OCI-LY1 (cell line): Measurements from ENCODE around the gene SPRED2.
"Not testable (repeated sequence)": the region's sequence is repeated elsewhere in the genome, so short reads cannot be mapped to it uniquely, and the experiment has no call there.

Experiments
- H2AFZ ChIP-seq: fragments of 200-600 bp; sonication (generic), shearing (Covaris generic); 2 replicates; pipeline ENCODE4 v1.6.0; 2014; ENCODE audit warnings: antibody characterized with exemption, mild to moderate bottlenecking, low read length
- H3F3A ChIP-seq: fragments of 200-600 bp; sonication (generic), shearing (Covaris generic); 2 replicates; pipeline ENCODE4 v1.6.0; 2014; ENCODE audit warnings: mild to moderate bottlenecking, antibody characterized with exemption, low read length, moderate library complexity; ENCODE audit not compliant: insufficient read depth
- H3K27ac ChIP-seq: fragments of 200-600 bp; sonication (generic); 2 replicates; pipeline ENCODE4 v1.5.1; 2014; ENCODE audit warnings: low read length, mixed run types, mild to moderate bottlenecking, low read depth; ENCODE audit not compliant: poor library complexity, severe bottlenecking
- H3K27me3 ChIP-seq: fragments of 200-600 bp; sonication (generic); 2 replicates; pipeline ENCODE4 v1.6.0; 2014; ENCODE audit warnings: antibody characterized with exemption, mild to moderate bottlenecking, low read length, moderate library complexity; ENCODE audit not compliant: insufficient read depth
- H3K36me3 ChIP-seq: fragments of 200-600 bp; sonication (generic); 2 replicates; pipeline ENCODE4 v1.6.1; 2014; ENCODE audit warnings: mild to moderate bottlenecking, antibody characterized with exemption, low read length, moderate library complexity, mixed read lengths; ENCODE audit not compliant: insufficient read depth
- H3K4me1 ChIP-seq: fragments of 200-600 bp; sonication (generic); 2 replicates; pipeline ENCODE4 v1.5.1; 2014; ENCODE audit warnings: mild to moderate bottlenecking, low read length, moderate library complexity; ENCODE audit not compliant: insufficient read depth, severe bottlenecking
- H3K4me2 ChIP-seq: fragments of 200-600 bp; sonication (generic), shearing (Covaris generic); 2 replicates; pipeline ENCODE4 v1.6.1; 2014; ENCODE audit warnings: low read length
- H3K4me3 ChIP-seq: fragments of 200-600 bp; sonication (generic); 2 replicates; pipeline ENCODE4 v1.5.1; 2014; ENCODE audit warnings: low read length, low read depth, mild to moderate bottlenecking, mixed read lengths; ENCODE audit not compliant: poor library complexity, severe bottlenecking
- H3K79me2 ChIP-seq: fragments of 200-600 bp; shearing (Covaris generic); 2 replicates; pipeline ENCODE4 v1.6.1; 2016; ENCODE audit warnings: mixed run types, low read length, mixed read lengths; ENCODE audit not compliant: insufficient read depth
- H3K9ac ChIP-seq: fragments of 200-600 bp; sonication (generic), shearing (Covaris generic); 2 replicates; pipeline ENCODE4 v1.6.1; 2014; ENCODE audit warnings: mild to moderate bottlenecking, low read length, mixed read lengths
- H3K9me2 ChIP-seq: fragments of 200-600 bp; sonication (generic), shearing (Covaris generic); 2 replicates; pipeline ENCODE4 v1.6.1; 2014; ENCODE audit warnings: low read depth, mild to moderate bottlenecking, low read length, mixed read lengths
- H3K9me3 ChIP-seq: fragments of 200-600 bp; shearing (Covaris generic); 2 replicates; pipeline ENCODE4 v1.6.1; 2014; ENCODE audit warnings: low read length, mixed read lengths
- H4K20me1 ChIP-seq: fragments of 200-600 bp; sonication (generic), shearing (Covaris generic); 2 replicates; pipeline ENCODE4 v1.6.0; 2016; ENCODE audit warnings: mild to moderate bottlenecking, low read length; ENCODE audit not compliant: insufficient read depth
- CTCF ChIP-seq: fragments of 200-600 bp; sonication (generic), shearing (Covaris generic); IDR thresholded peaks from 2 replicates; pipeline ENCODE4 v1.5.1; 2017; ENCODE audit warnings: mild to moderate bottlenecking, antibody characterized with exemption, low read length, moderate library complexity, mixed read lengths
- EZH2 ChIP-seq: fragments of 200-600 bp; sonication (generic), shearing (Covaris generic); IDR thresholded peaks from 2 replicates; pipeline ENCODE4 v1.8.0; 2017; ENCODE audit warnings: borderline replicate concordance, mixed run types, mild to moderate bottlenecking, antibody characterized with exemption, low read length, moderate library complexity, mixed read lengths

The SPRED2 gene

DNA sequence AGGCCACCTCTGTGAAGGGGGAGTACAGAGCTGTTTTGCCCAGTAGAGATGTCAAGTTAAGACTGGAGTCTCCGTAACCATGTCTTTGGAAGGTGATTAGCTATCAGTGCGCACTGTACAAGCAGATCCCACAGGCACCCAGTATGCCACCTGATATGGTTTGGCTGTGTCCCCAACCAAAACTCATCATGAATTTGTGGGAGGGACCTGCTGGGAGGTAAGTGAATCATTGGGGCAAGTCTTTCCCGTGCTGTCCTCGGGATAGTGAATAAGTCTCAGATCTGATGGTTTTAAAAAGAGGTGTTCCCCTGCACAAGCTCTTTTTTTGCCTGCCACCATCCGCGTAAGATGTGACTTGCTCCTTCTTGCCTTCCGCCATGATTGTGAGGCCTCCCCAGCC lies 114.6 kb downstream of the SPRED2 start:
- no peak overlapping the region for H3K4me2 ChIP-seq
- no peaks in the 10 kb centered on the region for H3K27me3 ChIP-seq
- H3K27ac ChIP-seq = no peak overlapping the region
- no peaks in the 10 kb centered on the region for H3K9me2 ChIP-seq
- no peaks in the 10 kb centered on the region for H3F3A ChIP-seq
- TF ChIP-seq CTCF = no peak
- TF ChIP-seq EZH2 = no peak
- no peak overlapping the region for H2AFZ ChIP-seq
- H3K9ac ChIP-seq = no peak overlapping the region
- peaks cover 12% of the 10 kb centered on the region for H3K4me1 ChIP-seq
- H3K79me2 ChIP-seq = no peaks in the 10 kb centered on the region
- H3K36me3 ChIP-seq = peaks cover 55% of the 10 kb centered on the region
- H4K20me1 ChIP-seq = no peaks in the 10 kb centered on the region
- no peaks in the 10 kb centered on the region for H3K9me3 ChIP-seq
- no peak overlapping the region for H3K4me3 ChIP-seq

DNA sequence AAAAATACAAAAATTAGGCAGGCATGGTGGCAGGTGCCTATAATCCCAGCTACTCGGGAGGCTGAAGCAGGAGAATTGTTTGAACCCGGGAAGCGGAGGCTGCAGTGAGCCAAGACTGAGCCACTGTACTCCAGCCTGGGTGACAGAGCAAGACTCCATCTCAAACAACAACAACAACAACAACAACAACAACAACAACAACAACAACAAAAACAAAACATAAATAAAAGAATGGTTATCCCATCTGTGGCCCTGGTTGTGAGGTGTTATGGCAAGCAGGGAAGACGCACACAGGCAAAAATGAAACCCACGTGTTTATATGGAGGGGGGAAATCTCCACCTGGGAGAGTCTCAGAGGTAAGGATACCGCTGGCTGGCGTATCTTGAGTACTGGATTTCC lies 115.0 kb downstream of the SPRED2 start:
- peaks cover 60% of the 10 kb centered on the region for H3K36me3 ChIP-seq
- H3K4me1 ChIP-seq = not testable (repeated sequence)

GRCh38 chr2:65316072-65316471 lies 116.3 kb downstream of the SPRED2 start:
- TF ChIP-seq EZH2 = no peak
- TF ChIP-seq CTCF = no peak
- Histone ChIP-seq H2AFZ (no peak overlapping the region), H3K27me3 (no peaks in the 10 kb centered on the region), H3K79me2 (no peaks in the 10 kb centered on the region), H4K20me1 (no peaks in the 10 kb centered on the region), H3K4me1 (no peaks in the 10 kb centered on the region), H3K9me2 (no peaks in the 10 kb centered on the region), H3F3A (no peaks in the 10 kb centered on the region), H3K4me2 (no peak overlapping the region), H3K9ac (no peak overlapping the region), H3K9me3 (no peaks in the 10 kb centered on the region), H3K36me3 (peaks cover 72% of the 10 kb centered on the region), H3K4me3 (no peak overlapping the region), H3K27ac (no peak overlapping the region)

More for the DNA sequence above, 115.0 kb downstream of the SPRED2 start:
- H3K9ac ChIP-seq, H3K79me2 ChIP-seq, H3K4me3 ChIP-seq, H3K27me3 ChIP-seq, H3F3A ChIP-seq, H3K27ac ChIP-seq, H3K4me2 ChIP-seq, H4K20me1 ChIP-seq, H3K9me3 ChIP-seq, H3K9me2 ChIP-seq, H2AFZ ChIP-seq: not testable (repeated sequence)

- Histone ChIP-seq H3K4me1 (peaks cover 4% of the 10 kb centered on the region), H3K79me2 (no peaks in the 10 kb centered on the region), H3K36me3 (peaks cover 70% of the 10 kb centered on the region), H3K9ac (no peak overlapping the region), H4K20me1 (no peaks in the 10 kb centered on the region), H3K27me3 (no peaks in the 10 kb centered on the region), H2AFZ (no peak overlapping the region), H3K4me2 (no peak overlapping the region), H3K4me3 (no peak overlapping the region), H3K27ac (no peak overlapping the region), H3K9me2 (no peaks in the 10 kb centered on the region), H3K9me3 (no peaks in the 10 kb centered on the region), H3F3A (no peaks in the 10 kb centered on the region)
- TF ChIP-seq EZH2 (no peak), CTCF (no peak)
These were observed 117.5 kb downstream of the SPRED2 start for GRCh38 chr2:65314801-65315441.
